ENCODE results near the gene COX6B2.
"Not testable (repeated sequence)": the region's sequence is repeated elsewhere in the genome, so short reads cannot be mapped to it uniquely, and the experiment has no call there.

Gene COX6B2

DNA sequence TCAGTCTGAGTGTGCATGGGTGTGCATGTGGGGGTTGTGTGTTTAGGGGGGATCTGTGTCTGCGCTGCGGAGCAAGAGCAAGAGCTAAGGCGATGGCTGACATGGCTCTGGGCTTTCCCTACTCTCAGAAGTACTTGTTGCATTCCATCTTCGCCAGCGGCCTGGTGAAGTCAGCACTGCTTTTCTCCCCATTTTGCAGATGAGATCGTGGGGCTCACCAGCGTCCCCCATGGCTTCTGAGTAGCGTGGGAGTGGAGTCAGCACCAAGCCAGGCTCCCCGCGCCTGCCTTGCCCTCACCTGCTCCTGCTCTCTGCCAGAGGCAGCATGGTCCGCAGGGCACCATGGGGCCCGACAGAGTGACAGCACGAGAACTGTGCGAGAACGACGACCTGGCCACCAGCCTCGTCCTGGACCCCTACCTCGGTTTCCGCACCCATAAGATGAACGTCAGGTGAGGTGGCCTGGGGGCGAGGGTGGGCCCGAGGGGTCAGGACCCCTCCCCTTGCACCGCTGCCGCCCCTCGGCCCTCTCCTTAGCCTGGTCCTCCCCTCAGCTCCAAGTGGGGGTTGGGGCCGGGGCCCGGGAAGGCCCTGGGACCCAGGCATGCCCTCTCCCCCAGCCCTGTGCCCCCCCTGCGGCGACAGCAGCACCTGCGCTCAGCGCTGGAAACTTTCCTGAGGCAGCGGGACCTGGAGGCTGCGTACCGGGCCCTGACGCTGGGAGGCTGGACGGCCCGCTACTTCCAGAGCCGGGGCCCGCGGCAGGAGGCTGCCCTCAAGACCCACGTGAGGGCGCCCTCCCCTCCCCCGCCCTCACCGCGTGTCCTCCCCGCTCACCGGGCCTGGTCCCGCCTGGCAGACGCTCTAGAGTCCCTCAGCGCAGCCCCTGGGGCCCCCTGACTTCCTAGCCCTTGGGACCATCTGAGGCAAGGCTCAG is 12.7 kb downstream of the COX6B2 start:
- DNase-seq = no peak

DNA sequence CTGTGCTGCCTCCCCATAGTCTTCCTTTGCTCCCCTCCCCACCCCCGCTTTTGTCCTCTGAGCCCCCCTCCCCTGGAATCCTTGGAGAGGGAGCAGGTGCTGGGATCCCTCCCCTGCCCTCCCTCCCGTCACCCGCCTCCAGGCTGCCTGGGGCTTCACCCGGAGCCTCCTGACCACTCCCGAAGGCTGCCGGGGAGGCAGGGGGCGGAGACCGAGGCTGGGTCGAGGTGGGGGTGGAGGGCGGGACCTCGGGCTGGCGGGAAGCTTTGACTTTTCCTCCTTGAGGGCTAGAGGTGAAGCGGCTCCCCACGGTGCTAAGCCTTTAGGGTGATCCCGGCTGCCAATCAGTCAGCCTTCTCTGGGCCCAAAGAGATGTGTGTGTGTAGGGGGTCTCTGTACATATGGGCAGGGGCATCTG is 13.3 kb downstream of the COX6B2 start:
- DNase-seq = peak; percentile 70

DNA sequence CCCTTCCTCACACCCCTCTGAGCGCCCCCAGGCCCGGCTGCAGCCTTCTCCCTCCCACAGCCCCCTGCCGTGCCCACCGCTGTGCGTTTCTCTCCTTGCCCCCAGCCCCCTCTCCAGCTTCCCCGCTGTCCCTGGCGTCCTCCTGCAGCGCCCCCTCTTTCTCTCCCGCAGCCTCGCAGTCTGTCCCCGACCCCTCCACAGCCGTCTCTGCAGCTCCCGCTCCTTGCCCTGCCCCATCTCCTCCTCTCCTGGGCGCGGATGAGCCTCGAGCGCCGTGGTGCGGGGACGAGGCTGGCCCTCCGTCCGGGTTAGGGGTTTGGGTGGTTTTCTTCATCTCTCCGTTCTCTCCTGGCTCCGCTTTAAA is 13.8 kb downstream of the COX6B2 start:
- DNase-seq = peak; percentile 13

DNA sequence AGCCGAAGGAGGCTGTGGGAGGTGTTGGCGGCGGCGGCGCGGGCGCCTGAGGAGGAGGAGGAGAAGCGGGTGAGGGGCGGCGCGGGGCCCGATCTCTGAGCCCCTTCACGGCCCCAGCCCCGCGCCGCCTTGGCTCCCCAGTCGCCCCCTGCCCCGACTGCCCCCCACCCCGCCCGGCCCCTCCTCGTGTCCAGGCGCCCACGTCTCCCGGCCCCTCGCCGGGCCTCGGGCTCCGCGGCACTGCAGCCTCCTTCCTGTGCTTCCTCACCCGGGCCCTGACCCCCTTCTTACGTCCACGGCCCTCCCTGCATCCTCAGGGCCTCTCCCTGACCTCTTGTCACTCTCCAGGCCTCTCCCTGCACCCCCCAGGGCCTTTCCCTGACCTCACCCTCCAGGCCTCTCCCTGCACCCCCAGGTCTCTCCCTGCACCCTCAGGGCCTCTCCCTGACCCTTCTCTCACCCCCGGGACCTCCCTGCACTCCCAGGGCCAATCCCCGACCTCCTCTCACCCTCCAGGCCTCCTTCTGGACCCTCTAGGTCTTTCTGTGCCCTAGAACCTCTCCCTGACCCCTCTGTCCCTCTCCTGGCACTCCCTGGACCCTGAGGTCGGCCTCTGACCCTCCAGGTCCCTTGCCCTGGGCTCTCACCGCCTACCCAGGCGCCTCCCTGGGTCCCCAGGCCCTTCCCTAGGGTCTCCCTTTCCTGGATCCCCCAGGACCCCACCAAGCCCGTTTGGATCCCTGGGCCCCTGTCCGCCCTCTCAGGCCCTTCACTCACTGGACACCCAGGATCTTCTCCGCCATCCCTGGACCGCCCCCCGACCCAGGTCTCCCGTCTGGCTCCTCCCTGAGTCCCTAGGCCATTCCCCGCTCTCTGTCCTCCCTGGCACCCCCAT is 14.4 kb downstream of the COX6B2 start:
- DNase-seq = no peak

DNA sequence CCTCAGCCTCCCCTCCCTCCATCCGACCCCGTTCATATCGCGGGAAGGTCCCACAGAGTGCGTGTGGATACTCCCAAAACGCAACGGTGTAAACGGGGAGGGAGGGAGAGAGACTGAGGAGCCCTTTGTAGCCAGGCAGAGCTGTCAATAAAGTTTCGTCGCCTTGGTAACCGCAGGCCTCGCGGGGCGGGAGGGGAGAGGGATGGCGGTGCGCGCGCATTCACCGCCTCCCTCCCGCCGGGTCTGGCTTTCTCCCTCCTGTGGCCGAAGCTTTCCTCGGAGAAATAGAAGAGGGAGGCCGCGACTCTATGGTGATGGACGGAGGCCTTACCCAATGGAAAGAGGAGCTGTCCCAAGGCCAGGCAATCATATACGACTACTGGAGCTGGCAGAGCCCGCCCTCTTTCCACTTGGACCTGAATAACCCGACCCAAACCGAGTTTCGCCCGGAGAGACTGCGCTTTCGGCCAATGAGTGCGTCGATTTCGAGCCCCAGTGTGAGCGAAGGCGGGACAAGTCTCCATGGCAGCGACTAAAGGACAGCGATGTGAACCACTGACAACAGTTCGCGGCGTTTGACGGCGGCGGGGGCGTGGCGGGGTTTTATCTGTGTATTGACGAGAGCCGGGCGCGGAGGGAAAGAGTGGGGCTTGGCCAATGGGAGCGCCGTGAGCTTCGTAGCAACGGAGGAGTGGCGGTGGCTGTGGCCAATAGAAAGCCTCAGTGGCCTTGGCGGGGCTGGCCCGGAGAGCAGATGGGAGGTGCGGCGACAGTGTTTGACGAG is 15.2 kb downstream of the COX6B2 start, which contains the start of gene KMT5C:
KMT5C (plus strand) TSS at position 772 of the 784 bp plus-strand sequence. CDS start 2,061 bp downstream, outside the sequence.
- peak; percentile 100 for DNase-seq

DNA sequence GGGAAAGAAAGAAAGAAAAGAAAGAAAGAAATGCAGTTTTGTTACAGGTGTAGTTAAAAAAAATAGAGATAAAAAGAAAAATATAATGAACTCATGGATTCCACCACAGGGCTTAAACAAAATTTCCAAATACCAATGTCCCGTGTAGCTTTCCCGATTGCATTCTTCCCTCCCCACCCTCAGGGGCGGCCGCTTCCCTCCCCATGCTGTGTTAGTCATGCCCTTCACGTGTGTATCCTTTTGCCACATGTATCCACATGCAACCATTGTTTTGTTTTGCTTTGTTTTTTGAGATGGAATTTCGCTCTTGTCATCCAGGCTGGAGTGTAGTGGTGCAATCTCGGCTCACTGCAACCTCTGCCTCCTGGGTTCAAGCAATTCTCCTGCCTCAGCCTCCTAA is 18.4 kb downstream of the COX6B2 start:
- no peak for DNase-seq

DNA sequence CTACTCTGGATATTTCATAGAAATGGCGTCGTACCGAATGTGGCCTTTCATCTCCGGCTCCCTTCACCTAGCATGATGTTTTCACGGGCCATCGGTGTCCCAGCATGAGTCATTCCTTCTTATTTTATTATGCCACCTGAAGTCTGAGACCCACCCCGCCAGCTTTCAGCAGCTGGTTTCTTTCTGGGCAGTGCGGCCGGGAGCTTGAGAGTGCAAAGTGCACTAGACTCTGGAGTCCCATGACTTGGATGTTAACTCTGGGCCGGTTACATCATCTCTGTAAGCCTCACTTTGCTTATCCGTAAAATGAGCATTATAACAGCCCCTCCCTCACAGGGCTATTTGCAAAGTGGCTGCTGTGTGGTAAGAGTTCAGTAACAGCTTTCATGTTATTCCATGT is 20.6 kb downstream of the COX6B2 start:
- no peak for DNase-seq

DNA sequence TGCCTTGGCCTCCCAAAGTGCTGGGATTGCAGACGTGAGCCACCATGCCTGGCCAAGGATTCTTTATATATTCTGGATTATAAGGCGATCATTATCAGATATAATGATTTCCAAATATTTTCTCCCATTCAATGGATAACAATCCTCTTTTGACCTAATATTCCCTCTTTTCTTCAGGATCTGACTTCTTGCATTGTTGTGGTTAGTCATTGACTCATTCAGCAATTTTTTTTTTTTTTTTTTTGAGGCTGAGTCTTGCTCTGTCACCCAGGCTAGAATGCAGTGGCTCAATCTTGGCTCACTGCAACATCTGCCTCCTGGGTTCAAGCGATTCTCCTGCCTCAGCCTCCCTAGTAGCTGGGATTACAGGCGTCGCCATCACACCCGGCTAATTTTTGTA is 24.7 kb downstream of the COX6B2 start:
- DNase-seq = not testable (repeated sequence)

DNA sequence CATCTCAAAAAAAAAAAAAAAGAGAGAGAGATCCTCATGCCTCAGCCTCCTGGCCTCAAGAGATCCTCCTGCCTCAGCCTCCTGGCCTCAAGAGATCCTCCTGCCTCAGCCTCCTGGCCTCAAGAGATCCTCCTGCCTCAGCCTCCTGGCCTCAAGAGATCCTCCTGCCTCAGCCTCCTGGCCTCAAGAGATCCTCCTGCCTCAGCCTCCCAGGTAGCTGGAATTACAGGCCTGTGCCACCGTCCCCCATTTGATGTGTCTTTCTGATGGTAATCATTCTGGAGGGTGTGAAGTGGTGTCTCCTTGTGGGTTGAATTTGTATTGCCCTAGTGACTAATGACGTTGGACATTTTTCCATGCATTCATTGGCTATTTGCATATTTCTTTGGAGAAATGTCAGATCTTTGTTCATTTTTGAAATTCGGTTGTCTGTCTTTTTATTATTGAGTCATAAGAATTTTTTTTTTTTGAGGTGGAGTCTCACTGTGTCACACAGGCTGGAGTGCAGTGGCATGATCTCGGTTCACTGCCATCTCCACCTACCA is 25.7 kb downstream of the COX6B2 start:
- not testable (repeated sequence) for DNase-seq

DNA sequence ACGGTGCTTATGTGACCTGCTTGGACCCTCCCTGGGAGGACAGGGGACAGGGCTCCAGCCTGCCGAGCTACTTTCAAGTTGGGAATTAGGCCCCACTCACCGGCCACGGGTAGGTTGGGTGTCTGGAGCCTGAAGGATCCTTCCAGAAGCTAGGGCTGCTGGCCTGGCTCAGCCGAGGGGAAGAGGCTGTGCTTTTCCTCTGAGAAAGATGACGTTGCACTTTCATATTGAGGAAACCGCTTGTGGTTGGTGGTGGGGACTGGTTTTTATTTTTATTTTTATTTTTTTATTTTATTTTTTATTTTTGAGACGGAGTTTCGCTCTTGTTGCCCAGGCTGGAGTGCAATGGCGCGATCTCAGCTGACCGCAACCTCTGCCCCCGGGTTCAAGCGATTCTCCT is 29.3 kb downstream of the COX6B2 start, which contains the start of gene TMEM150B:
TMEM150B (minus strand) TSS at position 170 of the 400 bp plus-strand sequence. CDS start 4,305 bp downstream, outside the sequence.
- DNase-seq = no peak

DNA sequence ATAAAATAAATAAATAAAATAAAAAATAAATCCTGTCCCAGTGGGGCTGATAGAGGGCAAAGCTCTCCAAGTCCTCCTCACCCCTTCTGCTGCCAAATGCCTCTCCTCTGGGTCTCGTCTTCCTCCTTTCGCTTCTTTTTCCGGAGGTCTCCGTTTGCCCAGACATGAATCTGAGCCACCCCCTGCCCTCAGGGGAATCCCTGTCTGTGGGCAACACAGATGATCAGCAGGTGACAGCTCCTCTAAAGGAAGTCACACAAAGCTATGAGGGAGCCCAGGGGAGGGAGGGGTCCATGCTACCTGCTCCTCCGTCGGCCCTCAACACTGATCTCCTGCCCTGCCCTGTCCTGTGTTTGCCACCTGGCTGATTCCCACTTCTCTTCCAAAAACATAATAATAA is 29.9 kb downstream of the COX6B2 start:
- DNase-seq = no peak

DNA sequence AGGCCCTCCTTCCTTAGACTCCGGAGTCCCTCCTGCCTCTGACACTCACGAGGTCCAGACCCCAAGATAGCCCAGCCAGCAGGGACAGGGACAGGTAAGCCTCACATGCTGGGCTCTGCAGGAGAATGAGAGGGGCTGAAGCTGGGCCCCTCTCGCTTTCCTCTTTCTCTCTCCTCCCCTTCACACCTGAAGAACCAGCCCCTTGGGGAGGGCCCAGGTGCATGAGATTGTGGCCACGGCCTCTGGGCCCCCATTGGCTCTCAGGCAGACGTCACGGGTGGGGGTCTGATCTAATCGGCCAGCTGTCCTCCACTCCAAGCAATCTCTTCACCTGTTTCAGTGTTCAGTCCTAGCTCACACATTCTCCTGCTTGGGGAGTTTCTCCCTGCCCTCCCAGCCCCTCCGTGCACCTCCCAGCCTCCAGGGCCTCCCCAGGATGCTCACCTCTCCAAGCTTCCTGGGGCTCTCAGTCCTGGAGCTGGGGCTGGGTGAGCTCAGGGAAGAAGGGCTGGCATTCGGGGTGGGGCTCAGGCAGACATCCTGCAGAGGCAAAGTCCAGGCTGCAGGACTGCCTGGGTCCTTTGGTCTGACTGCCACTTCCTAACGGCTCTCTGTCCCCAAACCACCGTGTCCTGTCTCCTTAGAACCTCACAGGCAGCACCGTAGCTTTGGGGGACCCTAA is 32.2 kb downstream of the COX6B2 start:
- no peak for DNase-seq

DNA sequence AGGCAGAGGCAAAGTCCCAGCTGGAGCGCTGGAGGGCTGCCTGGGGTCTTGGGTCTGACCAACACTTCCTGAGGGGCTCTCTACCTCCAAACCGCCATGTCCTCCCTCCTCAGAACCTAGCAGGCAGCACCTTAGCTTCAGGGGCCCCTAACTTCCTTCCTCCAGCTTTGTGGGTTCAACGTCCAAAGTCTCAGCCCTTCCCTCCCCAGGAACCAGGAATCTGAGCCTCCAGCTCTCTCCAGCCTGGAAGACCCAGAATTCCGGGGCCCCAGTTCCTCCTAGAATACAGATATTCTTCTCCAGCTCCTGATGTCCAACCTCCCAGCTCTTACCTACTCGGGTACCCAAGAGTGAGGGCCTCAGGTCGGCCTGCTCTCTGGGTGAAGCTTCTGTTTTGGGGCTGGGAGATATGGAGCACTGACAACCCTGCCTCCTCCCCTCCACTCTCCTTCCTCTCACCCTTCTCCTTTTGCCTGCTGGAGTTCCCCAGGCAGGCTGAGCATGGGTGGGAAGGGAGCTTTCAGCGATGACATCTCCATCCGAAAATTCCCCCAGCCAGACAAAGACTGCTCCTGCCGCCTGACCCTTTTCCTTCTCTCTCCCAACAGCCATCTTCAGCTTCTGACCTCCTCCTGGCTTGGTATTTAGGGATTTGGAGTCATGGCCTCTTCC is 32.9 kb downstream of the COX6B2 start:
- no peak for DNase-seq

DNA sequence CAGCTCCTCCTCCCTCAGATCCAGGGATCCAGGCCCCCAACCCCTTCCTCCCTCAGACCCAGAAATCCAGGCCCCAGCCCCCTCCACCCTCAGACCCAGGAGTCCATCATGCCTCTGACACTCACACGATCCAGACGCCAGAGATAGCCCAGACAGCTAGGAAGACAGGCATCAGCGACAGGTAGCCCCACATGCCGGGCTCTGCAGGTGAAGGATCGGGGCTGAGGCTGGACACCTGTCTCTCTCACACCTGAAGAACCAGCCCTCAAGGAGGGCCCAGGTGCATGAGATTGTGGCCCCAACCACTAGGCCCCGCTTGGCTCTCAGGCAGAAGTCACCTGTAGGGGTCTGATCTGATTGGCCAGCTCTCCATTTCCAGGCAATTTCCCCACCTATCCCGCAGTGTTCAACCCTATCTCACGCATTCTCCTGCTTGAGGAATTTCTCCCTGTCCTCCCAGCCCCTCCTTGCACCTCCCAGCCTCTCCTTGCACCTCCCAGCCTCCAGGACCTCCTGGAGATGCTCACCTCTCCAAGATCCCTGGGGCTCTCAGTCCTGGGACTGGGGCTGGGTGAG is 33.6 kb downstream of the COX6B2 start:
- no peak for DNase-seq

DNA sequence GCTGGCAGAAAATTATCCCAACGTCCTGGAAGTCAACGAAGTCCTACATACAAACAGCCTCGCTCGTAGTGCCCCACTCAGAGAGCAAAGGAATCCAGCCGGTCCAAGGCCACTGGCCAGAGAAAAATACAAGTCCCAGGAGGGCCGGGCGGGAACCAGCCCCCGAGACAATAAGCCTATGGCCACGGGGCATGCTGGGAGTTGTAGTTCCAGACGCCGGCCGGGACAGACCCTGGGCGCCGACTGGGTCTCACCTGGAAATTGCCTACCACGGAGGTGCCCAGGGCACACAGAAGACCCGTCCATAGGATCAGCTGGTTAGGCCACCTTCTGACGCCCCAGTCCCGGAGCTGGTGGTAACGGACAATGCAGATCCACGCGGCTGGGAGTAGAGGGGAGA is 34.7 kb downstream of the COX6B2 start:
- DNase-seq = no peak

DNA sequence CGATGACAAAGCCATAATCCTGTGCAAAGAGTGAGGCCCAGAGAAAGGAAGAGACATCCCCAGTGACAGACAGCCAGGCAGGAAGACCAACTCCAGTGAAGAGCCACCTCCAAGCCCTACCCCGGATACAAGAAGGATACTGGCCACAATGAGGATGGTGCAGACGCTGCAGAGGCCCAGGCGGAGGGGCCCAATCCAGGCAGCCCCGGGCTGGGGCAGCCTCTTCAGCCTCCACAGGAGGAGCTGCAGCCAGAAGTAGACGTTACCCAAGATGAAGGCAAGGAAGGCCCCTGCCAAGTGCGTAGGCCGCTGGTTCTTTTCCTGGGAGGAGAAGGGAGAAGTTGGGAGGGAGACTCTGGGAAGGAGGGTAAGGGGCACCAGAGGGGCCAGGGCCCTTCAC is 37.9 kb downstream of the COX6B2 start:
- no peak for DNase-seq

DNA sequence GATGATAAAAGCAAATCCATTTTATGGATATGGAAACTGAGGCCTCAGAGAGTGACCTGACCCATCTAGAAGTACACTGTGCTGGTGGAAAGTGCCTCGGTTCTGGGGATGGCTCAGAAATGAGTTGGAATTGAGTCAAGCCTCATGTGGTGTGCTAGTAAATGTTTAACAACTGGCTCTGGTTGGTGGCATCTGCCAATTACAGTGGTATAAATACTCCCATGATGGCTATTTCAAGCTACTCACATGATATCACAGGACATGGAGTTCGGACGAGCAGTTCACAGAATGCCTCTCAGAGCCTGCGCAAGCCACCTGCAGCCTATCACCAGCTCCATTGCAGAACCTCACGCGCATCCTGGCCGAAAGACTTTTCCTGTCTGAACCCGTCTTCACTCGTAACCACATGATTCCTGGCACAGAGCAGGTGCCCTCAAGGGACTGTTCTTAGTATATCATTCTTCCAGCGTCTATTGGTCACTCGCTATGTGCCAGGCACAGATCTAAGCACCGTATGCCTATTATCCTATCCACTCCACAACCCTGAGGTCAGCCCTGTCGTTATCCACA is 38.5 kb downstream of the COX6B2 start:
- no peak for DNase-seq

DNA sequence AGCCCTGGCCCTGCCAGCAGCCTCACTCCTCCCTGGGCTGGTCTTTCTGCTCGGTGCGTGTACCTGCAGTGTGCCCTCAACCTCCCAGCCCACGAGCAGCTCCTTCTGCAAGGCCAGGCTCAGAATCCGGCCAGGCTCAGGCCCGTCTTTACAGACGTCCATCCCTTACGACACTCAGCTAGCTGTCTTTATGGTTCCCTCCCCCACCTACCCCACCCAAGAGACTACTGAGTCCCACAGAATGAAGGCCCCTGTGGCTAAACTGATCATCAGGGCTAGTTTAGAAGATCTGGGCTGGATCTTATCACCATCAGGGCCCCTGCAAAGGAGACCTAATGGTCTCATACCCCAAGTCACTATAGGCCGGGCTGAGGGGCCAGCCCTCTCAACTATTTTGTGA is 40.1 kb downstream of the COX6B2 start:
- no peak for DNase-seq

DNA sequence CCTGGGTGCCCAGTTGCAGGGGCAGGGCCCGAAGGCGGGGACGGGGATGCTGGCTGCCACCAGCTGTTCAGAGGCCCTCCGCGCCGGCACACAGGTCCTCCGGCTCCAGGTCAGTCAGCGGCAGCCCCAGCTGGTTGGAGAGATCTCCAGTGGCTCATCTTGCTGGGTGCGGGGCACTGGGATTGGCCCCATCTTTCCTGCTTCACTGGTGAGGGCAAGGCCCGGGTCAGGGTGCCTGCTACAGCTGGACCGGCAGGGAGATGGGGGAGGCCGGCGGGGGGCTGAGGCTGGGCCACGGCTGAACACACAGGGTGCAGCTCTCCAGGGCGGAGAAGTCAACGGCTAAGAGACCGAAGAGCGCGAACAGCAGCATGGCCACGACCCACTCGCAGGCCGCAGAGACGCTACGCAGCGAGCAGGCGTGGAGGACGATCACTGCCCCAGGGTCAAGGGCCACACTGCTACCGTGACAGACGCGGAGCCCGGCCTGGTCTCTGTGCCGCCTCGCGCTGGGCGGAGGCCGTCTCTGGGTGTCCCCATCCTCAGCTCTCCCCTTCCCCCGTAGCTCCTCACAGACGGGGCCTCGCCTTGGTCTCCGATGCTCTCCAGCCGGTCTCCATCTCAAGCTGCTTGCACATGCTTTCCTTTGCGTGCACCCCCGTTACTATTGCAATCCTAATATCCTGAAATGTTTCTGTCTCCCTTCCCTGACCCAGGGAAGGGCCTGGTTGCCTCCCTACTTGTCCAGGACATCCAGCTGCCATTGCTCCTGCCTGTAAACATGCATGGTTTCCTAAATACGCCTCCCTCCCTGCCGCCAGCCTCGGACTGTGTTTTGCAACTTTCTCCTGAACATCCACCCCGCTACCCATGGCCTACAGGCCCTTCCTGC is 41.7 kb downstream of the COX6B2 start:
- DNase-seq = no peak
